ENCODE data around the gene TTC36.
"Not testable (repeated sequence)": the region's sequence is repeated elsewhere in the genome, so short reads cannot be mapped to it uniquely, and the experiment has no call there.

TTC36 gene

GRCh38 chr11:118527109-118527508, at the start of gene TTC36:
TSS of gene TTC36 (plus strand) at chr11:118527474. CDS start at chr11:118527495, 21 bp downstream.
- no peak for DNase-seq

- not testable (repeated sequence) for DNase-seq
Measured at GRCh38 chr11:118481238-118481637, 46.0 kb upstream of the TTC36 start.

GRCh38 chr11:118484405-118484804, 42.9 kb upstream of the TTC36 start:
- DNase-seq: no peak

GRCh38 chr11:118485273-118485672, 42.0 kb upstream of the TTC36 start:
- DNase-seq: no peak

GRCh38 chr11:118488480-118489109, 38.7 kb upstream of the TTC36 start:
- DNase-seq: no peak

GRCh38 chr11:118491041-118491440, 36.2 kb upstream of the TTC36 start:
- no peak for DNase-seq

GRCh38 chr11:118497831-118498230, 29.4 kb upstream of the TTC36 start:
- DNase-seq: no peak

GRCh38 chr11:118503216-118503615, 24.1 kb upstream of the TTC36 start:
- DNase-seq: no peak

GRCh38 chr11:118511601-118512000, 15.7 kb upstream of the TTC36 start:
- DNase-seq: no peak

GRCh38 chr11:118514103-118514502, 13.2 kb upstream of the TTC36 start:
- no peak for DNase-seq

GRCh38 chr11:118519549-118519948, 7.7 kb upstream of the TTC36 start:
- no peak for DNase-seq

GRCh38 chr11:118521892-118522311, 5.4 kb upstream of the TTC36 start:
- DNase-seq: no peak

- no peak for DNase-seq
Measured at GRCh38 chr11:118522571-118523072, 4.7 kb upstream of the TTC36 start.

- no peak for DNase-seq
Measured at GRCh38 chr11:118524356-118524755, 2.9 kb upstream of the TTC36 start.

GRCh38 chr11:118524757-118525470, 2.4 kb upstream of the TTC36 start:
- DNase-seq: no peak

- DNase-seq: no peak
Measured at GRCh38 chr11:118526688-118527087, 586 bp upstream of the TTC36 start.

GRCh38 chr11:118528511-118528910, 1.2 kb downstream of the TTC36 start:
- DNase-seq: no peak

- DNase-seq: no peak
Measured at GRCh38 chr11:118529584-118530175, 2.4 kb downstream of the TTC36 start.

- no peak for DNase-seq
Measured at GRCh38 chr11:118530180-118530682, 3.0 kb downstream of the TTC36 start.

- no peak for DNase-seq
Measured at GRCh38 chr11:118530683-118531596, 3.7 kb downstream of the TTC36 start, which contains the start of gene TMEM25. TSS of gene TMEM25 (plus strand) at chr11:118531192. CDS start at chr11:118531802, 610 bp downstream.

- DNase-seq: no peak
Measured at GRCh38 chr11:118531597-118532084, 4.4 kb downstream of the TTC36 start.

GRCh38 chr11:118532091-118532490, 4.8 kb downstream of the TTC36 start:
- DNase-seq: no peak
